ENCODE measurements around the gene MADD. TPM values are rescaled to one million over a fixed set of nuclear protein-coding genes. Genes with fewer than 3 reads are reported as not detected.

The MADD gene
- total and polyA plus RNA-seq, 10 of the 15 experiments (the other 5 are each of a cell fraction or from before 2014, with no cell fraction given), result 0.47 to 35.4 (median 17.6) TPM

- ATAC-seq (no peak), DNase-seq (ENCODE audit: low read depth, low spot score) (no peak), FAIRE-seq (no peak)
- 94% methylated on average over 7 of the region's 7 CpGs for WGBS (ENCODE audit: insufficient coverage, insufficient replicate concordance, low lambda C conversion rate, missing lambda C conversion rate)
- SMC1A ChIA-PET (ENCODE audit: uncharacterized antibody, unreplicated experiment), result no interaction called here
- Histone ChIP-seq H3K9ac (ENCODE audit: control insufficient read depth, insufficient read depth, low read length) (no peak overlapping the region), H3K27me3 (replicated peaks in 1 of 2; ENCODE audit: control insufficient read depth in 2 of 2, insufficient read depth in 2 of 2, low read length in 1 of 2) (no peaks in the 10 kb centered on the region), H2AFZ (ENCODE audit: control insufficient read depth, low read depth, low read length) (no peak overlapping the region), H3K4me3 (no peak overlapping the region), H3K27ac (ENCODE audit: control insufficient read depth, insufficient read depth) (no peak overlapping the region), H3K9me3 (replicated peaks; ENCODE audit: control insufficient read depth, insufficient read depth, low read length) (no peaks in the 10 kb centered on the region), H3K4me1 (ENCODE audit: control insufficient read depth, insufficient read depth, low read length) (no peaks in the 10 kb centered on the region), H3K79me2 (ENCODE audit: control insufficient read depth, insufficient read depth, low read length) (no peaks in the 10 kb centered on the region), H3K4me2 (ENCODE audit: control insufficient read depth, insufficient read depth) (no peak overlapping the region), H4K20me1 (ENCODE audit: control insufficient read depth, insufficient read depth) (no peaks in the 10 kb centered on the region), H3K36me3 (ENCODE audit: control insufficient read depth in 2 of 2, insufficient read depth in 2 of 2, low read length in 1 of 2) (peaks cover 32 to 54% of the 10 kb centered on the region in 2 experiments)
- RAD21 ChIA-PET (ENCODE audit: unreplicated experiment), result no interaction called here
- no TSS peak for BruUV-seq (replicated peaks)
- intact Hi-C loops (cut with micrococcal nuclease; ENCODE audit: unreplicated experiment) (no loop called here), in situ Hi-C loops (cut with MboI) (no loop called here)
- POLR2A ChIA-PET, result no interaction called here
- TF ChIP-seq CTCF (IDR thresholded peaks at IDR 0.05 in 2 of 3, conservative IDR thresholded peaks at IDR 0.05 in 1 of 3; ENCODE audit: control insufficient read depth in 2 of 3, extremely low read depth in 1 of 3, insufficient read depth in 1 of 3, low read depth in 3 of 3, low read length in 3 of 3) (no peak), NR2C1 (IDR thresholded peaks at IDR 0.05) (no peak), SMAD5 (IDR thresholded peaks at IDR 0.05; ENCODE audit: low read depth) (no peak), ETV6 (conservative IDR thresholded peaks at IDR 0.05 in 1 of 2, IDR thresholded peaks at IDR 0.05 in 1 of 2; ENCODE audit: borderline replicate concordance in 1 of 2, low read depth in 1 of 2) (no peak), STAT3 (IDR thresholded peaks at IDR 0.05; ENCODE audit: low read depth, low read length) (no peak), BCL11A (IDR thresholded peaks at IDR 0.05; ENCODE audit: low read depth, low read length) (no peak), ZBED1 (IDR thresholded peaks at IDR 0.05; ENCODE audit: borderline replicate concordance) (no peak), IRF4 (IDR thresholded peaks at IDR 0.05; ENCODE audit: low read depth, low read length) (no peak), RUNX3 (IDR thresholded peaks at IDR 0.05; ENCODE audit: low read length) (no peak), ZNF207 (IDR thresholded peaks at IDR 0.05; ENCODE audit: borderline replicate concordance) (no peak), MEF2B (IDR thresholded peaks at IDR 0.05; ENCODE audit: partially characterized antibody, poor library complexity, severe bottlenecking) (no peak)
- CTCF ChIA-PET, result no interaction called here
These were observed 12.5 kb downstream of the MADD start for GRCh38 chr11:47282462-47282861.

Measured in GM12878 (cell line).